GM23338 (cell line): Measurements from ENCODE around the gene PPFIA1. TPM values are rescaled to one million over a fixed set of nuclear protein-coding genes. Genes with fewer than 3 reads are reported as not detected.

Source experiments
- ATAC-seq: fragments of 200-7000 bp; cut with Tn5 transposase; 3 replicates; pipeline ENCODE4 v1.9.1; 2020
- DNase-seq: peaks from one replicate; pipeline ENCODE4 v3.0.0-alpha.2; 2015; ENCODE audit warnings: low spot score
- H2AFZ ChIP-seq: fragments of 200-600 bp; sonication (generic); 2 replicates; pipeline ENCODE4 v1.8.0; 2016; ENCODE audit warnings: antibody characterized with exemption, mild to moderate bottlenecking, moderate library complexity
- H3F3A ChIP-seq: fragments of 200-600 bp; sonication (generic); replicated peaks from 2 replicates; pipeline ENCODE4 v1.8.0; 2017; ENCODE audit warnings: antibody characterized with exemption, mixed run types, low read depth
- H3K27ac ChIP-seq: fragments of 200-600 bp; sonication (generic); 2 replicates; pipeline ENCODE4 v1.6.1; 2016; ENCODE audit warnings: low read depth
- H3K27me3 ChIP-seq: fragments of 200-600 bp; sonication (generic); 2 replicates; pipeline ENCODE4 v1.8.0; 2016; ENCODE audit warnings: mild to moderate bottlenecking, mixed run types, moderate library complexity; ENCODE audit not compliant: insufficient read depth
- H3K36me3 ChIP-seq: fragments of 200-600 bp; sonication (generic); 2 replicates; pipeline ENCODE4 v1.8.0; 2016; ENCODE audit warnings: mild to moderate bottlenecking; ENCODE audit not compliant: insufficient read depth
- H3K4me1 ChIP-seq: fragments of 200-600 bp; sonication (generic); 2 replicates; pipeline ENCODE4 v1.8.0; 2016; ENCODE audit warnings: mild to moderate bottlenecking, moderate library complexity; ENCODE audit not compliant: insufficient read depth
- H3K4me2 ChIP-seq: fragments of 200-600 bp; sonication (generic); 2 replicates; pipeline ENCODE4 v1.7.1; 2017; ENCODE audit warnings: mixed run types
- H3K4me3 ChIP-seq: fragments of 200-600 bp; sonication (generic); 2 replicates; pipeline ENCODE4 v1.6.1; 2016; ENCODE audit warnings: mixed run types
- H3K79me2 ChIP-seq: fragments of 200-600 bp; sonication (generic); replicated peaks from 2 replicates; pipeline ENCODE4 v1.8.0; 2017; ENCODE audit warnings: mild to moderate bottlenecking; ENCODE audit not compliant: insufficient read depth
- H3K9me2 ChIP-seq: fragments of 200-600 bp; sonication (generic); 2 replicates; pipeline ENCODE4 v1.8.0; 2017; ENCODE audit not compliant: insufficient read depth
- H4K20me1 ChIP-seq: fragments of 200-600 bp; sonication (generic); replicated peaks from 2 replicates; pipeline ENCODE4 v1.8.0; 2017; ENCODE audit warnings: mild to moderate bottlenecking; ENCODE audit not compliant: insufficient read depth
- H3K27ac Mint-ChIP-seq: 2 replicates; pipeline ENCODE4 v1.8.0; 2020; ENCODE audit warnings: inconsistent platforms, mild to moderate bottlenecking, moderate library complexity, mixed read lengths
- H3K27me3 Mint-ChIP-seq: 3 replicates; pipeline ENCODE4 v1.8.0; 2022; ENCODE audit warnings: low read depth, mild to moderate bottlenecking, moderate library complexity, mixed read lengths, inconsistent platforms; ENCODE audit not compliant: insufficient read depth, poor library complexity
- H3K36me3 Mint-ChIP-seq: 3 replicates; pipeline ENCODE4 v1.8.0; 2021; ENCODE audit warnings: low read depth, mild to moderate bottlenecking, inconsistent platforms, moderate library complexity, mixed read lengths
- H3K4me1 Mint-ChIP-seq: 3 replicates; pipeline ENCODE4 v1.8.0; 2020; ENCODE audit warnings: mild to moderate bottlenecking, inconsistent platforms, mixed read lengths
- H3K4me3 Mint-ChIP-seq: 3 replicates; pipeline ENCODE4 v1.8.0; 2021; ENCODE audit warnings: moderate library complexity, mild to moderate bottlenecking, inconsistent platforms, mixed read lengths
- H3K9me3 Mint-ChIP-seq: 3 replicates; pipeline ENCODE4 v1.8.0; 2020; ENCODE audit warnings: moderate library complexity, mild to moderate bottlenecking, inconsistent platforms, mixed read lengths
- CREB1 ChIP-seq: fragments of 250-450 bp; sonication (Bioruptor Pico); IDR thresholded peaks from 2 replicates; pipeline ENCODE4 v1.5.0; 2020; ENCODE audit warnings: low read depth, mild to moderate bottlenecking, moderate library complexity
- EZH2 ChIP-seq: fragments of 200-600 bp; sonication (generic); IDR thresholded peaks from one replicate; pipeline ENCODE4 v1.8.0; 2017; ENCODE audit warnings: antibody characterized with exemption, mild to moderate bottlenecking, low read depth; ENCODE audit not compliant: unreplicated experiment
- EZH2phosphoT487 ChIP-seq: fragments of 200-600 bp; sonication (generic); IDR thresholded peaks from one replicate; pipeline ENCODE4 v1.8.1; 2018; ENCODE audit warnings: antibody characterized with exemption; ENCODE audit not compliant: unreplicated experiment
- JUNB ChIP-seq: IDR thresholded peaks from one replicate; pipeline ENCODE4 v1.6.1; 2016; ENCODE audit warnings: antibody characterized with exemption; ENCODE audit not compliant: unreplicated experiment
- NANOG ChIP-seq: IDR thresholded peaks from 2 replicates; pipeline ENCODE4 v1.6.1; 2016; ENCODE audit warnings: antibody characterized with exemption, borderline replicate concordance
- POLR2AphosphoS5 ChIP-seq: IDR thresholded peaks from 2 replicates; pipeline ENCODE4 v1.6.1; 2016; ENCODE audit warnings: antibody characterized with exemption, low read depth
- STAT1 ChIP-seq: IDR thresholded peaks from one replicate; pipeline ENCODE4 v1.6.1; 2016; ENCODE audit warnings: antibody characterized with exemption; ENCODE audit not compliant: unreplicated experiment
- ZNF114 ChIP-seq: fragments of 250-450 bp; sonication (Bioruptor Pico); IDR thresholded peaks from 2 replicates; pipeline ENCODE4 v1.5.0; 2020; ENCODE audit warnings: mild to moderate bottlenecking, moderate library complexity
- ZNF331 ChIP-seq: fragments of 250-450 bp; sonication (Bioruptor Pico); IDR thresholded peaks from 2 replicates; pipeline ENCODE4 v1.5.0; 2020; ENCODE audit warnings: low read depth, mild to moderate bottlenecking, moderate library complexity
- polyA plus RNA-seq: library from polyadenylated mRNA; unstranded; fragments of >200 nt; fragmentation: Nextera tagmentation; extraction: Ambion mirVana; gene quantifications from 2 replicates; pipeline ENCODE4 v1.2.1, GENCODE V29; 2016
- total RNA-seq: library from RNA; depleted of rRNA; stranded (reverse); fragments of >200 nt; shearing (Covaris generic); gene quantifications from 2 replicates; pipeline ENCODE4 v1.2.3, GENCODE V29; 2014
- TF ChIP-seq, protein P1 (sequence below): IDR thresholded peaks from one replicate; pipeline ENCODE4 v1.6.1; 2018; ENCODE audit warnings: antibody characterized with exemption; ENCODE audit not compliant: unreplicated experiment
- TF ChIP-seq, protein P2 (sequence below), 2 experiments: fragments of 200-600 bp in 1 of 2; sonication (generic) in 1 of 2; conservative IDR thresholded peaks; 2 replicates each; pipeline versions ENCODE4 v1.5.1 to v1.6.1; 2016 to 2017; ENCODE audit warnings: antibody characterized with exemption in 2 of 2, low read depth in 2 of 2, mild to moderate bottlenecking in 2 of 2, moderate library complexity in 1 of 2
- TF ChIP-seq, protein P3 (sequence below): fragments of 250-450 bp; sonication (Bioruptor Pico); IDR thresholded peaks from 2 replicates; pipeline ENCODE4 v1.5.0; 2020; ENCODE audit warnings: mild to moderate bottlenecking, moderate library complexity
- TF ChIP-seq, protein P4 (sequence below): IDR thresholded peaks from 2 replicates; pipeline ENCODE4 v1.6.1; 2016; ENCODE audit warnings: antibody characterized with exemption

PPFIA1 gene
- total and polyA plus RNA-seq, 2 experiments from 2014 or later, result 41.7 to 62.0 TPM

DNA sequence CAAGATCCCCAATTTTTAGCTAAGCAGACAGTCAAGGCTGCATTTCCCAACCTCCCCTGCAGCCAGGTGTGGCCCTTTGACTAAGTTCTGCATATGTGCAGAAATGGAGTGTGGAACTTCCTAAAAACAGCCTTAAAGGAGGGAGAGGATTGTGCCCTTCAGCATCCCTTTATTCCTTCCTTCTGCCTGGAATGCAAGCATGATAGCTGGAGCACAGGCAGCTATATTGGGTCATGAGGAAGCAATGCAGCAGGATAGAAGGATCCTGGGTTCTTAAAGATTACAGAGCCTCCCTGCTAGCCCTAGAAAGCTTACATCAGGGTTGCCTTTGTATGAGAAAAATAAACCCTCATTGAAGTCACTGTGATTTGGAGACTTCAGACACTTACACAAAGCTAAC, 37.5 kb upstream of the PPFIA1 start:
- H3K36me3 Mint-ChIP-seq, result no peaks in the 10 kb centered on the region
- H3K27me3 Mint-ChIP-seq, result peaks cover 6% of the 10 kb centered on the region
- H3K27me3 ChIP-seq, result no peaks in the 10 kb centered on the region
- no peaks in the 10 kb centered on the region for H3K36me3 ChIP-seq
- no peaks in the 10 kb centered on the region for H3F3A ChIP-seq
- no peak overlapping the region for H3K4me2 ChIP-seq
- H3K9me2 ChIP-seq, result no peaks in the 10 kb centered on the region
- H3K27ac ChIP-seq, result no peak overlapping the region
- no peaks in the 10 kb centered on the region for H3K79me2 ChIP-seq
- H2AFZ ChIP-seq, result no peak overlapping the region
- H3K9me3 Mint-ChIP-seq, result no peaks in the 10 kb centered on the region
- no peak overlapping the region for H3K4me3 ChIP-seq
- ATAC-seq (no peak), DNase-seq (no peak)
- no peak overlapping the region for H3K4me3 Mint-ChIP-seq
- H3K4me1 Mint-ChIP-seq, result no peaks in the 10 kb centered on the region
- no peaks in the 10 kb centered on the region for H3K4me1 ChIP-seq
- no peaks in the 10 kb centered on the region for H4K20me1 ChIP-seq
- no peak overlapping the region for H3K27ac Mint-ChIP-seq
- TF ChIP-seq NANOG, result no peak
- TF ChIP-seq, protein P1, sequence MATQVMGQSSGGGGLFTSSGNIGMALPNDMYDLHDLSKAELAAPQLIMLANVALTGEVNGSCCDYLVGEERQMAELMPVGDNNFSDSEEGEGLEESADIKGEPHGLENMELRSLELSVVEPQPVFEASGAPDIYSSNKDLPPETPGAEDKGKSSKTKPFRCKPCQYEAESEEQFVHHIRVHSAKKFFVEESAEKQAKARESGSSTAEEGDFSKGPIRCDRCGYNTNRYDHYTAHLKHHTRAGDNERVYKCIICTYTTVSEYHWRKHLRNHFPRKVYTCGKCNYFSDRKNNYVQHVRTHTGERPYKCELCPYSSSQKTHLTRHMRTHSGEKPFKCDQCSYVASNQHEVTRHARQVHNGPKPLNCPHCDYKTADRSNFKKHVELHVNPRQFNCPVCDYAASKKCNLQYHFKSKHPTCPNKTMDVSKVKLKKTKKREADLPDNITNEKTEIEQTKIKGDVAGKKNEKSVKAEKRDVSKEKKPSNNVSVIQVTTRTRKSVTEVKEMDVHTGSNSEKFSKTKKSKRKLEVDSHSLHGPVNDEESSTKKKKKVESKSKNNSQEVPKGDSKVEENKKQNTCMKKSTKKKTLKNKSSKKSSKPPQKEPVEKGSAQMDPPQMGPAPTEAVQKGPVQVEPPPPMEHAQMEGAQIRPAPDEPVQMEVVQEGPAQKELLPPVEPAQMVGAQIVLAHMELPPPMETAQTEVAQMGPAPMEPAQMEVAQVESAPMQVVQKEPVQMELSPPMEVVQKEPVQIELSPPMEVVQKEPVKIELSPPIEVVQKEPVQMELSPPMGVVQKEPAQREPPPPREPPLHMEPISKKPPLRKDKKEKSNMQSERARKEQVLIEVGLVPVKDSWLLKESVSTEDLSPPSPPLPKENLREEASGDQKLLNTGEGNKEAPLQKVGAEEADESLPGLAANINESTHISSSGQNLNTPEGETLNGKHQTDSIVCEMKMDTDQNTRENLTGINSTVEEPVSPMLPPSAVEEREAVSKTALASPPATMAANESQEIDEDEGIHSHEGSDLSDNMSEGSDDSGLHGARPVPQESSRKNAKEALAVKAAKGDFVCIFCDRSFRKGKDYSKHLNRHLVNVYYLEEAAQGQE, result no peak
- no peak for TF ChIP-seq EZH2
- TF ChIP-seq JUNB, result no peak
- TF ChIP-seq, protein P2, sequence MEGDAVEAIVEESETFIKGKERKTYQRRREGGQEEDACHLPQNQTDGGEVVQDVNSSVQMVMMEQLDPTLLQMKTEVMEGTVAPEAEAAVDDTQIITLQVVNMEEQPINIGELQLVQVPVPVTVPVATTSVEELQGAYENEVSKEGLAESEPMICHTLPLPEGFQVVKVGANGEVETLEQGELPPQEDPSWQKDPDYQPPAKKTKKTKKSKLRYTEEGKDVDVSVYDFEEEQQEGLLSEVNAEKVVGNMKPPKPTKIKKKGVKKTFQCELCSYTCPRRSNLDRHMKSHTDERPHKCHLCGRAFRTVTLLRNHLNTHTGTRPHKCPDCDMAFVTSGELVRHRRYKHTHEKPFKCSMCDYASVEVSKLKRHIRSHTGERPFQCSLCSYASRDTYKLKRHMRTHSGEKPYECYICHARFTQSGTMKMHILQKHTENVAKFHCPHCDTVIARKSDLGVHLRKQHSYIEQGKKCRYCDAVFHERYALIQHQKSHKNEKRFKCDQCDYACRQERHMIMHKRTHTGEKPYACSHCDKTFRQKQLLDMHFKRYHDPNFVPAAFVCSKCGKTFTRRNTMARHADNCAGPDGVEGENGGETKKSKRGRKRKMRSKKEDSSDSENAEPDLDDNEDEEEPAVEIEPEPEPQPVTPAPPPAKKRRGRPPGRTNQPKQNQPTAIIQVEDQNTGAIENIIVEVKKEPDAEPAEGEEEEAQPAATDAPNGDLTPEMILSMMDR (conservative IDR thresholded peaks at IDR 0.05; ENCODE audit: low read depth in 2 of 2), result no peak
- no peak for TF ChIP-seq EZH2phosphoT487
- TF ChIP-seq ZNF114 (CRISPR knock-in tag), result no peak
- no peak for TF ChIP-seq POLR2AphosphoS5
- TF ChIP-seq CREB1 (CRISPR knock-in tag), result no peak
- TF ChIP-seq, protein P3, sequence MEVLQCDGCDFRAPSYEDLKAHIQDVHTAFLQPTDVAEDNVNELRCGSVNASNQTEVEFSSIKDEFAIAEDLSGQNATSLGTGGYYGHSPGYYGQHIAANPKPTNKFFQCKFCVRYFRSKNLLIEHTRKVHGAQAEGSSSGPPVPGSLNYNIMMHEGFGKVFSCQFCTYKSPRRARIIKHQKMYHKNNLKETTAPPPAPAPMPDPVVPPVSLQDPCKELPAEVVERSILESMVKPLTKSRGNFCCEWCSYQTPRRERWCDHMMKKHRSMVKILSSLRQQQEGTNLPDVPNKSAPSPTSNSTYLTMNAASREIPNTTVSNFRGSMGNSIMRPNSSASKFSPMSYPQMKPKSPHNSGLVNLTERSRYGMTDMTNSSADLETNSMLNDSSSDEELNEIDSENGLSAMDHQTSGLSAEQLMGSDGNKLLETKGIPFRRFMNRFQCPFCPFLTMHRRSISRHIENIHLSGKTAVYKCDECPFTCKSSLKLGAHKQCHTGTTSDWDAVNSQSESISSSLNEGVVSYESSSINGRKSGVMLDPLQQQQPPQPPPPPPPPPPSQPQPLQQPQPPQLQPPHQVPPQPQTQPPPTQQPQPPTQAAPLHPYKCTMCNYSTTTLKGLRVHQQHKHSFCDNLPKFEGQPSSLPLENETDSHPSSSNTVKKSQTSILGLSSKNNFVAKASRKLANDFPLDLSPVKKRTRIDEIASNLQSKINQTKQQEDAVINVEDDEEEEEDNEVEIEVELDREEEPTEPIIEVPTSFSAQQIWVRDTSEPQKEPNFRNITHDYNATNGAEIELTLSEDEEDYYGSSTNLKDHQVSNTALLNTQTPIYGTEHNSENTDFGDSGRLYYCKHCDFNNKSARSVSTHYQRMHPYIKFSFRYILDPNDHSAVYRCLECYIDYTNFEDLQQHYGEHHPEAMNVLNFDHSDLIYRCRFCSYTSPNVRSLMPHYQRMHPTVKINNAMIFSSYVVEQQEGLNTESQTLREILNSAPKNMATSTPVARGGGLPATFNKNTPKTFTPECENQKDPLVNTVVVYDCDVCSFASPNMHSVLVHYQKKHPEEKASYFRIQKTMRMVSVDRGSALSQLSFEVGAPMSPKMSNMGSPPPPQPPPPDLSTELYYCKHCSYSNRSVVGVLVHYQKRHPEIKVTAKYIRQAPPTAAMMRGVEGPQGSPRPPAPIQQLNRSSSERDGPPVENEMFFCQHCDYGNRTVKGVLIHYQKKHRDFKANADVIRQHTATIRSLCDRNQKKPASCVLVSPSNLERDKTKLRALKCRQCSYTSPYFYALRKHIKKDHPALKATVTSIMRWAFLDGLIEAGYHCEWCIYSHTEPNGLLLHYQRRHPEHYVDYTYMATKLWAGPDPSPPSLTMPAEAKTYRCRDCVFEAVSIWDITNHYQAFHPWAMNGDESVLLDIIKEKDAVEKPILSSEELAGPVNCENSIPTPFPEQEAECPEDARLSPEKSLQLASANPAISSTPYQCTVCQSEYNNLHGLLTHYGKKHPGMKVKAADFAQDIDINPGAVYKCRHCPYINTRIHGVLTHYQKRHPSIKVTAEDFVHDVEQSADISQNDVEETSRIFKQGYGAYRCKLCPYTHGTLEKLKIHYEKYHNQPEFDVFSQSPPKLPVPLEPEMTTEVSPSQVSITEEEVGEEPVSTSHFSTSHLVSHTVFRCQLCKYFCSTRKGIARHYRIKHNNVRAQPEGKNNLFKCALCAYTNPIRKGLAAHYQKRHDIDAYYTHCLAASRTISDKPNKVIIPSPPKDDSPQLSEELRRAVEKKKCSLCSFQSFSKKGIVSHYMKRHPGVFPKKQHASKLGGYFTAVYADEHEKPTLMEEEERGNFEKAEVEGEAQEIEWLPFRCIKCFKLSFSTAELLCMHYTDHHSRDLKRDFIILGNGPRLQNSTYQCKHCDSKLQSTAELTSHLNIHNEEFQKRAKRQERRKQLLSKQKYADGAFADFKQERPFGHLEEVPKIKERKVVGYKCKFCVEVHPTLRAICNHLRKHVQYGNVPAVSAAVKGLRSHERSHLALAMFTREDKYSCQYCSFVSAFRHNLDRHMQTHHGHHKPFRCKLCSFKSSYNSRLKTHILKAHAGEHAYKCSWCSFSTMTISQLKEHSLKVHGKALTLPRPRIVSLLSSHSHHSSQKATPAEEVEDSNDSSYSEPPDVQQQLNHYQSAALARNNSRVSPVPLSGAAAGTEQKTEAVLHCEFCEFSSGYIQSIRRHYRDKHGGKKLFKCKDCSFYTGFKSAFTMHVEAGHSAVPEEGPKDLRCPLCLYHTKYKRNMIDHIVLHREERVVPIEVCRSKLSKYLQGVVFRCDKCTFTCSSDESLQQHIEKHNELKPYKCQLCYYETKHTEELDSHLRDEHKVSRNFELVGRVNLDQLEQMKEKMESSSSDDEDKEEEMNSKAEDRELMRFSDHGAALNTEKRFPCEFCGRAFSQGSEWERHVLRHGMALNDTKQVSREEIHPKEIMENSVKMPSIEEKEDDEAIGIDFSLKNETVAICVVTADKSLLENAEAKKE (CRISPR knock-in tag), result no peak
- TF ChIP-seq ZNF331, result no peak
- TF ChIP-seq STAT1, result no peak
- TF ChIP-seq, protein P4, sequence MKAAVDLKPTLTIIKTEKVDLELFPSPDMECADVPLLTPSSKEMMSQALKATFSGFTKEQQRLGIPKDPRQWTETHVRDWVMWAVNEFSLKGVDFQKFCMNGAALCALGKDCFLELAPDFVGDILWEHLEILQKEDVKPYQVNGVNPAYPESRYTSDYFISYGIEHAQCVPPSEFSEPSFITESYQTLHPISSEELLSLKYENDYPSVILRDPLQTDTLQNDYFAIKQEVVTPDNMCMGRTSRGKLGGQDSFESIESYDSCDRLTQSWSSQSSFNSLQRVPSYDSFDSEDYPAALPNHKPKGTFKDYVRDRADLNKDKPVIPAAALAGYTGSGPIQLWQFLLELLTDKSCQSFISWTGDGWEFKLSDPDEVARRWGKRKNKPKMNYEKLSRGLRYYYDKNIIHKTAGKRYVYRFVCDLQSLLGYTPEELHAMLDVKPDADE, result no peak
